Progenitor cell of endocrine pancreas (in vitro differentiated cells): ENCODE results near the gene PPP1R13L. TPM values are rescaled to one million over a fixed set of nuclear protein-coding genes. Genes with fewer than 3 reads are reported as not detected.

Experiments
- DNase-seq: peaks from one replicate; pipeline ENCODE4 v3.0.0; 2021; ENCODE audit warnings: low spot score; ENCODE audit not compliant: unreplicated experiment
- H3K27ac Mint-ChIP-seq: 2 replicates; pipeline ENCODE4 v1.8.0; 2021; ENCODE audit warnings: mild to moderate bottlenecking, moderate library complexity, mixed read lengths
- H3K27me3 Mint-ChIP-seq: 2 replicates; pipeline ENCODE4 v1.8.0; 2021; ENCODE audit warnings: mixed read lengths
- H3K36me3 Mint-ChIP-seq: 2 replicates; pipeline ENCODE4 v1.8.0; 2022; ENCODE audit warnings: mixed read lengths; ENCODE audit not compliant: insufficient read depth
- H3K4me1 Mint-ChIP-seq: 2 replicates; pipeline ENCODE4 v1.8.0; 2021; ENCODE audit warnings: low read depth, mixed read lengths
- H3K4me3 Mint-ChIP-seq: 2 replicates; pipeline ENCODE4 v1.8.0; 2021; ENCODE audit warnings: low read depth, mild to moderate bottlenecking, moderate library complexity, mixed read lengths
- H3K9me3 Mint-ChIP-seq: 2 replicates; pipeline ENCODE4 v1.8.0; 2021; ENCODE audit warnings: low read depth, mixed read lengths
- total RNA-seq: library from RNA; stranded (reverse); gene quantifications from 2 replicates; pipeline ENCODE4 v1.2.1, GENCODE V29; 2021
- TF ChIP-seq, protein P1 (sequence below): fragments of 200-600 bp; sonication (generic); IDR thresholded peaks from one replicate; pipeline ENCODE4 v1.5.0; 2021; ENCODE audit warnings: antibody characterized with exemption, mild to moderate bottlenecking; ENCODE audit not compliant: unreplicated experiment

PPP1R13L gene
- total RNA-seq, 1 donor from 2014 or later: 27.2 TPM

DNA sequence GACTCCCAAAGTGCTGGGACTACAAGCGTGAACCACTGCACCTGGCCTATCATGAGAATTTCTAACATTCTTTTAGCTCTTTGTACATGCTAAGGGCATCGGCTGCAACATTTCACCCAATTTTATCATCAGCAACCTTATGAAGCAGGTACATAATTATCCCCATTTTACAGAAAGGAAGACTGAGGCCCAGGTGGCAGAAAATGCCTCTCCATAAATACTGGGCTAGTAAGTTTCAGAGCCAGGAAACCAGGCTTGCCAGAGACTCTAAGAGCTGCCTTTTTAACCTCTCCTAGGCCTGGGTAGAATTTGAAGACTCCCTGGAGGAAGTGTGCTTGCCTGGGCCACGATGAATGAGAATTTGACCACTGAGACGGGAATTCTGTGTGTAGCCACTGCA, 36.7 kb downstream of the PPP1R13L start:
- H3K4me1 Mint-ChIP-seq: peaks cover 6% of the 10 kb centered on the region
- H3K9me3 Mint-ChIP-seq: no peaks in the 10 kb centered on the region
- TF ChIP-seq, protein P1, sequence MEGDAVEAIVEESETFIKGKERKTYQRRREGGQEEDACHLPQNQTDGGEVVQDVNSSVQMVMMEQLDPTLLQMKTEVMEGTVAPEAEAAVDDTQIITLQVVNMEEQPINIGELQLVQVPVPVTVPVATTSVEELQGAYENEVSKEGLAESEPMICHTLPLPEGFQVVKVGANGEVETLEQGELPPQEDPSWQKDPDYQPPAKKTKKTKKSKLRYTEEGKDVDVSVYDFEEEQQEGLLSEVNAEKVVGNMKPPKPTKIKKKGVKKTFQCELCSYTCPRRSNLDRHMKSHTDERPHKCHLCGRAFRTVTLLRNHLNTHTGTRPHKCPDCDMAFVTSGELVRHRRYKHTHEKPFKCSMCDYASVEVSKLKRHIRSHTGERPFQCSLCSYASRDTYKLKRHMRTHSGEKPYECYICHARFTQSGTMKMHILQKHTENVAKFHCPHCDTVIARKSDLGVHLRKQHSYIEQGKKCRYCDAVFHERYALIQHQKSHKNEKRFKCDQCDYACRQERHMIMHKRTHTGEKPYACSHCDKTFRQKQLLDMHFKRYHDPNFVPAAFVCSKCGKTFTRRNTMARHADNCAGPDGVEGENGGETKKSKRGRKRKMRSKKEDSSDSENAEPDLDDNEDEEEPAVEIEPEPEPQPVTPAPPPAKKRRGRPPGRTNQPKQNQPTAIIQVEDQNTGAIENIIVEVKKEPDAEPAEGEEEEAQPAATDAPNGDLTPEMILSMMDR: no peak
- H3K36me3 Mint-ChIP-seq: peaks cover 2% of the 10 kb centered on the region
- no peaks in the 10 kb centered on the region for H3K27me3 Mint-ChIP-seq
- H3K4me3 Mint-ChIP-seq: no peak overlapping the region
- DNase-seq: no peak
- H3K27ac Mint-ChIP-seq: no peak overlapping the region

DNA sequence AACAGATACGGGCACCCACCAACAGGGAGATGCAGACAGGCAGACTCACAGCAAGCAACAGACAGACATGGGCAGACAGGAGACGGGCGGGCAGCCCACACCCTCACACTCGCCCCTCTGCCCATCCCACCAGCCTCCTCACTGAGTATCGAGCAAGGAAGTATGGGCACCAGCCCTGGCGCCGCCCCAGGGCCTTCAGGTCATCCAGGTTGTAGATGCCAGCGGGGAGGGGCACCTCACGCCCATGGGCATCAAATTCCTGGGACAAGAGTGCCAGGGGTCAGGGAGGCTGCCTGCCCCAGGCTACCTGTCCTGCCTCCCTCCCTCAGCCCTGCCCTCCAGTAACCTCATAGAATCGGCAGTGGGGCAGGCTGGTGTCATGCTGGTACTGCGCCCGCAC, 40.2 kb downstream of the PPP1R13L start:
- Mint-ChIP-seq H3K4me1 (peaks cover 2% of the 10 kb centered on the region), H3K9me3 (no peaks in the 10 kb centered on the region), H3K27ac (no peak overlapping the region), H3K27me3 (no peaks in the 10 kb centered on the region), H3K36me3 (peaks cover 8% of the 10 kb centered on the region), H3K4me3 (no peak overlapping the region)
- TF ChIP-seq, protein P1: no peak
- DNase-seq: no peak

DNA sequence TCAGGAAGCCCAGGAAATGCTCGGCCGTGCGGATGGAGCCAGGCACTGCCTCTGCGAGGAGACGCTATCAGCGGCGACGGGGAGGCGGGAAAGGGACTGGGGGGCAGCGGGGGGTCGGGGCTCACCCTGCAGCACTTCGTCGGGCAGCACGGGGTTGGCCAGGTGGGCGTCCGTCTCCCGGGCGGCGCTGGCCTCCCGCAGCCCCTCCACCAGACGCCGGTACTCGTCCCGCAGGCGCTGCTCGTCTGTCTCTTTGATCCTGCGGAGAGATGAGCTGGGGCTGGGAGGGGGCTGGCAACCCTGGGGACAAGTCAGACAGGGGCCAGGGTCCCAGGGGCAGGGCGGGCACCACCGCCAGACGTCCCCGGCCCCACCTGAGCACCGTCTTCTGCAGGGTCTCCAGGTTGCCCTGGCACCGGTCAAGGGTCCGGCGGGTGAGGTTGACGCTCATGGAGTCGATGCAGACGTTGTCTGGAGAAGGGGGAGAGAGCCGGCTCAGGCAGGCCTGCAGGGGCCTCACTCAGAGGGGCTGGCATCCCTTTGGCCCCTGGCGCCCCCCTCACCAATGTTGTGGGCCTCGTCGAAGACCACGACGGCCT, 40.9 kb downstream of the PPP1R13L start:
- Mint-ChIP-seq H3K4me1 (peaks cover under 1% of the 10 kb centered on the region), H3K27me3 (no peaks in the 10 kb centered on the region), H3K9me3 (no peaks in the 10 kb centered on the region), H3K36me3 (peaks cover 10% of the 10 kb centered on the region), H3K4me3 (no peak overlapping the region), H3K27ac (no peak overlapping the region)
- no peak for DNase-seq
- TF ChIP-seq, protein P1: no peak

DNA sequence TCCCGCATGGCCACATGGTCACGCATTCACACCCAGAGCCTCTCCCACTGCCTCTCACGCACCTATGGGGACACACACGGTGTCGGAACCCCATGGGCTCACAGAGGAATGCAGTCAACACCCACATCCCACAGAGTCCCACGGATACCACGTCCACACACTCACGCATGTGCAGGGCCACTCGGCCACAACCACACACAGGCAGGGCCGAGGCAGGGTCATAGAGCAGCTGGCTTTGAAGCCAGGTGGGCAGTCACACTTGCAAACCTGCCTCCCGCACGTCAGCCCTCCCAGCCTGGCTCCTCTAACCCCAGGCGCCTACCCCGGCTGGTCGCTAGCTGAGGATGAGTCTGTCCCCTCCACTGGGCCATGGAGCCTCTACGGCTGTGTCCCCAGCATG, 42.6 kb downstream of the PPP1R13L start:
- Mint-ChIP-seq H3K9me3 (no peaks in the 10 kb centered on the region), H3K27me3 (no peaks in the 10 kb centered on the region), H3K4me3 (no peak overlapping the region), H3K36me3 (peaks cover 17% of the 10 kb centered on the region), H3K27ac (no peak overlapping the region), H3K4me1 (no peaks in the 10 kb centered on the region)
- no peak for DNase-seq
- TF ChIP-seq, protein P1: no peak

- Mint-ChIP-seq H3K36me3 (peaks cover 21% of the 10 kb centered on the region), H3K4me1 (no peaks in the 10 kb centered on the region), H3K27ac (no peak overlapping the region), H3K4me3 (no peak overlapping the region), H3K9me3 (no peaks in the 10 kb centered on the region), H3K27me3 (no peaks in the 10 kb centered on the region)
- TF ChIP-seq, protein P1: no peak
- DNase-seq: no peak
These were observed 43.3 kb downstream of the PPP1R13L start for GRCh38 chr19:45361608-45362007.
